Ovary (tissue), 9 donors: Measurements from ENCODE around the gene ECI1. TPM values are rescaled to one million over a fixed set of nuclear protein-coding genes. Genes with fewer than 3 reads are reported as not detected.

ENCODE experiments used
- DNase-seq, 5 donors: peaks; one replicate each; pipeline ENCODE4 v3.0.0-alpha.2; 2019 to 2020
- H3K27ac ChIP-seq, 2 donors: fragments of 200-600 bp; one replicate each; pipeline versions ENCODE4 v1.5.1 to v1.8.0; 2019 to 2022
- H3K27me3 ChIP-seq: fragments of 200-600 bp; one replicate; pipeline ENCODE4 v1.8.0; 2022
- H3K36me3 ChIP-seq: fragments of 200-600 bp; sonication (generic); one replicate; pipeline ENCODE4 v1.5.1; 2019
- H3K4me1 ChIP-seq: one replicate; pipeline ENCODE4 v1.8.1; 2013; ENCODE audit warnings: mild to moderate bottlenecking, moderate library complexity; ENCODE audit not compliant: insufficient read depth
- H3K4me3 ChIP-seq: fragments of 200-600 bp; sonication (generic); one replicate; pipeline ENCODE4 v1.5.1; 2017
- H3K9me3 ChIP-seq, 2 donors: fragments of 200-600 bp in 1 of 2; sonication (generic) in 1 of 2; one replicate each; pipeline versions ENCODE4 v1.5.1 to v1.8.1; 2013 to 2019; ENCODE audit warnings: mild to moderate bottlenecking in 1 of 2, moderate library complexity in 1 of 2
- EP300 ChIP-seq: sonication (generic); formaldehyde crosslinking; IDR thresholded peaks from one replicate; pipeline ENCODE4 v1.6.1; 2017; ENCODE audit warnings: antibody characterized with exemption
- POLR2A ChIP-seq: fragments of 450-650 bp; IDR thresholded peaks from one replicate; pipeline ENCODE4 v1.6.1; 2017; ENCODE audit warnings: antibody characterized with exemption, mild to moderate bottlenecking, moderate library complexity
- WGBS, 3 donors: extraction: QIAGEN DNeasy Blood & Tissue Kit in 1 of 3; methylation state at CpG; one replicate each; pipeline versions ENCODE4 v1.1.5 to v1.1.7; 2013 to 2017; 5-methylcytosine and 5-hydroxymethylcytosine counted together
- intact Hi-C, 4 donors: fragments of 100-400 bp; cut with DNase I; formaldehyde crosslinking; loops; one replicate each; pipeline versions ENCODE4 v1.11.0 to v1.15.1; 2022 to 2023
- polyA plus RNA-seq, 2 donors: library from polyadenylated mRNA; stranded (reverse); fragments of 200-250 nt in 1 of 2; fragments of 350-450 nt in 1 of 2; fragmentation: Illumina TruSeq in 1 of 2; extraction: RNeasy Lipid Tissue Mini Kit (QIAGEN cat#74804) in 1 of 2; gene quantifications; one replicate each; pipeline ENCODE4 v1.2.3, GENCODE V29; 2013 to 2014
- total RNA-seq, 7 donors: library from RNA; depleted of rRNA in 2 of 7; stranded (reverse); fragments of >200 nt in 2 of 7; fragmentation: NEBNext Ultra II Directional in 3 of 7; extraction: Animal tissue kit (Norgen Biotek cat#: 25700) in 3 of 7; gene quantifications; one replicate each; pipeline versions ENCODE4 v1.1.0 to v1.2.4, GENCODE V29; 2016 to 2023
- TF ChIP-seq, protein P1 (sequence below), 3 donors: fragments of 450-650 bp in 2 of 3; fragments of 200-600 bp in 1 of 3; IDR thresholded peaks; one replicate each; pipeline versions ENCODE4 v1.5.1 to v1.8.0; 2016 to 2022; ENCODE audit warnings: antibody characterized with exemption in 3 of 3, mild to moderate bottlenecking in 1 of 3
- donor health status: DM: no; HTN: no; CAD: no; lungs with moderate emphysema.
- donor health status: DM: no; HTN: no; CAD: no.
- donor health status: Bipolar disorder and iron deficiency.
- donor health status: DM: yes; HTN: yes; CAD: no.
- donor health status: DM: no; HTN: no; CAD: no.
- donor health status: DM: yes; HTN: yes; CAD: no.

Gene ECI1
- total and polyA plus RNA-seq, 9 donors: 3.1 to 66.3 (median 48.1) TPM

- TF ChIP-seq, protein P1, sequence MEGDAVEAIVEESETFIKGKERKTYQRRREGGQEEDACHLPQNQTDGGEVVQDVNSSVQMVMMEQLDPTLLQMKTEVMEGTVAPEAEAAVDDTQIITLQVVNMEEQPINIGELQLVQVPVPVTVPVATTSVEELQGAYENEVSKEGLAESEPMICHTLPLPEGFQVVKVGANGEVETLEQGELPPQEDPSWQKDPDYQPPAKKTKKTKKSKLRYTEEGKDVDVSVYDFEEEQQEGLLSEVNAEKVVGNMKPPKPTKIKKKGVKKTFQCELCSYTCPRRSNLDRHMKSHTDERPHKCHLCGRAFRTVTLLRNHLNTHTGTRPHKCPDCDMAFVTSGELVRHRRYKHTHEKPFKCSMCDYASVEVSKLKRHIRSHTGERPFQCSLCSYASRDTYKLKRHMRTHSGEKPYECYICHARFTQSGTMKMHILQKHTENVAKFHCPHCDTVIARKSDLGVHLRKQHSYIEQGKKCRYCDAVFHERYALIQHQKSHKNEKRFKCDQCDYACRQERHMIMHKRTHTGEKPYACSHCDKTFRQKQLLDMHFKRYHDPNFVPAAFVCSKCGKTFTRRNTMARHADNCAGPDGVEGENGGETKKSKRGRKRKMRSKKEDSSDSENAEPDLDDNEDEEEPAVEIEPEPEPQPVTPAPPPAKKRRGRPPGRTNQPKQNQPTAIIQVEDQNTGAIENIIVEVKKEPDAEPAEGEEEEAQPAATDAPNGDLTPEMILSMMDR (IDR thresholded peaks at IDR 0.05): no peak
- TF ChIP-seq EP300 (no peak), POLR2A (no peak)
- Histone ChIP-seq H3K9me3 (no peaks in the 10 kb centered on the region), H3K27me3 (no peaks in the 10 kb centered on the region), H3K27ac (no peak overlapping the region), H3K4me1 (peaks cover 2% of the 10 kb centered on the region), H3K36me3 (no peaks in the 10 kb centered on the region), H3K4me3 (no peak overlapping the region)
- intact Hi-C loops: no loop called here
- DNase-seq: no peak
- WGBS, 3 donors: 95 to 97% (median 96%) methylated on average over 21 to 22 of the region's 22 CpGs
Observed at GRCh38 chr16:2297506-2297860, 46.1 kb upstream of the ECI1 start.

DNA sequence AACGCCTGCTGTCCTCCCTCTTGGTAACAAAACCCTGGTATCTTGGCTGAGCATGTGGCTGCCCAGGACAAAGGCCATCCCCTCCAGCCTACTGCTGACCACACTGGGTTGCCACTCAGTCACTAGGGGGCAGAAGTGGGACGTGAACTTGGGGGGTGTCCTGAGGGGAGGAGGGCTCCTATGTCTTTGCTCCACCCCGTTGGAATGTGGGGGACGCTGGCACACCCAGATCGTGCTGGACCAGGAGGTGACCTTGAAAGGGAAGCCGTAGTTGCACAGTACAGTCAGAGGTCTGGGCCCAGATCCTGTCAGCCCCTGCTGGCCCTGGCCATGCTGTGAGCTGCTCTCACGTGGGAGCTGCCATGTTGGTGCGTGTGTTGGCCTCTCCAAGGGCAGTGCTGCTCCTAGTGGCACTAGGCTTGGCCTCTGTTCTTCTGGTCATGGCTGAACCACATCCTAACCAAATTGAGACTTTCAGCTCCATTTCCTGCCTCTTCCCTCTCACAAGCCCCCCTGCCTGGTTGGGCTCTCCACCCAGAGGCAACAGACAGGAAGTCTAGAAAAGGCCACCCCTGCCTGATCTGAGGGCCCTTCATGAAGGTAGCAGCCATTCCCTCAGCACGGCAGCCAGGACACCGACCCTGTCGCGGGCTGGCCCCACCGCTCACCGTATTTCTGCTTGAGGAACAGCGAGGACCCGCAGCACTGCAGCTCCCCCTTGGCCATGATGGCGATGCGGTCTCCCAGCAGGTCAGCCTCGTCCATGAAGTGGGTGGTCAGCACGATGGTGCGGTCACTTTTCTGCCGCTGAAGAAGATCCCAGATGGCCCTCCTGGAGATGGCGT is 45.5 kb upstream of the ECI1 start:
- Histone ChIP-seq H3K36me3 (no peaks in the 10 kb centered on the region), H3K4me1 (peaks cover 2% of the 10 kb centered on the region), H3K27me3 (no peaks in the 10 kb centered on the region), H3K4me3 (no peak overlapping the region), H3K9me3 (no peaks in the 10 kb centered on the region), H3K27ac (no peak overlapping the region)
- intact Hi-C loops: no loop called here
- DNase-seq: peak in 4 of 5 donors; percentile 41 to 72 (median 50)
- 68 to 71% (median 70%) methylated on average over 22 to 23 of the region's 23 CpGs for WGBS, 3 donors
- TF ChIP-seq, protein P1 (IDR thresholded peaks at IDR 0.05): no peak

- Histone ChIP-seq H3K4me3 (no peak overlapping the region), H3K9me3 (no peaks in the 10 kb centered on the region), H3K4me1 (peaks cover 2% of the 10 kb centered on the region), H3K27ac (no peak overlapping the region), H3K36me3 (no peaks in the 10 kb centered on the region), H3K27me3 (no peaks in the 10 kb centered on the region)
- intact Hi-C loops: no loop called here
- WGBS, 3 donors: 79 to 83% (median 80%) methylated on average over 21 of the region's 21 CpGs
- TF ChIP-seq EP300 (no peak), POLR2A (no peak)
- TF ChIP-seq, protein P1 (IDR thresholded peaks at IDR 0.05): no peak
- DNase-seq: no peak
Observed at GRCh38 chr16:2295056-2295798, 43.8 kb upstream of the ECI1 start.

DNA sequence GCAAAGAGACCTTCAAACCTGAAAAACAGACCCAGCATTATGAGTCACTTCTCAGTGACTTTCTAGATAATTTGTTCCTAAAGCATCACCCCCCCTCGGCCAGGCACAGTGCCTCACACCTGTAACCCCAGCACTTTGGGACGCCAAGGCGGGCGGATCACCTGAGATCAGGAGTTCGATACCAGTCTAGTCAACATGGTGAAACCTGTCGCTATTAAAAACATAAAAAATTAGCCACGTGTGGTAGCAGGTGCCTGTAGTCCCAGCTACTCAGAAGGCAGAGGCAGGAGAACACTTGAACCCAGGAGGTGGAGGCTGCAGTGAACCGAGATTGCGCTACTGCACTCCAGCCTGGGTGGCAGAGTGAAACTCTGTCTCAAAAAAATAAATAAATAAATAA is 40.8 kb upstream of the ECI1 start:
- no peak overlapping the region for H3K4me3 ChIP-seq
- H3K27me3 ChIP-seq: no peaks in the 10 kb centered on the region
- WGBS, 3 donors: 89 to 91% (median 89%) methylated on average over 9 of the region's 9 CpGs
- H3K36me3 ChIP-seq: no peaks in the 10 kb centered on the region
- H3K27ac ChIP-seq: no peak overlapping the region
- DNase-seq: no peak
- intact Hi-C loops: no loop called here
- TF ChIP-seq, protein P1 (IDR thresholded peaks at IDR 0.05): no peak
- H3K9me3 ChIP-seq: no peaks in the 10 kb centered on the region
- peaks cover 2% of the 10 kb centered on the region for H3K4me1 ChIP-seq
